HG03196 (cell line): Measurements from ENCODE around the gene AKR1E2.
"Not testable (repeated sequence)": the region's sequence is repeated elsewhere in the genome, so short reads cannot be mapped to it uniquely, and the experiment has no call there.

Source experiments
- ATAC-seq: cut with Tn5 transposase; IDR thresholded peaks from one replicate; pipeline ENCODE4 v1.9.1; 2021; ENCODE audit not compliant: unreplicated experiment

Gene AKR1E2

DNA sequence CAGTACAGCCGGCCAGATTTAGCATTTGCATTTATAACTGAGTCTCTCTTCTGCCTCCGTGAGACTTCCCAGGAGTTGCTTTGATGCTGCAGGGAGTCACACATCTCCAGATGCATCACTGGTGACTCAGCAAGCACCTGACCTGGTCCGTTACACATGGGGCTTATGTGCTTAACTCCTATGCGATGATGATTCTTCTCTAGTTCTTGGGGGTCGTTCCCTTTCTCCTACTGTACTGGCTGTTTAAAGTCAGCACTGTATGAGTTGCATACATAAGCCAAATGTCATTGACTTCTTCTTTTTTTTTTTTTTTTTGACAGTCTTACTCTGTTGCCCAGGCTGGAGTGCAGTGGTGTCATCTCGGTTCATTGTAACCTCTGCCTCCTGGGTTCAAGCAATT, 13.0 kb upstream of the AKR1E2 start:
- no peak for ATAC-seq

DNA sequence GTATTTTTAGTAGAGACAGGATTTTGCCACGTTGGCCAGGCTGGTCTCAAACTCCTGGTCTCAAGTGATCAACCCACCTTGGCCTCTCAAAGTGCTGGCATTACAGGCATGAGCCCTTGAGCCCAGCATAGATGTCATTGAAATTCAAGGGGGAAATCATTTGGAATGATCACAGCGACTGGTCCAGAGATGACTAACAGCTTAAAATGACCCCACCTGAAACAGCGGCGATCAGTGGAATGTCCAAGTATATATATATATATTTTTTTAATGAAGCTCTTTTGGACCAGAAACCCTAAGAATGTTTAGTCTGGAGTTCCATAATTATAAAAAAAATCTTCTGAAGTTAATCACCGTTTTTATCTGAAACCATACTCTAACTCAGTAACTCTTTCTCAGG, 12.5 kb upstream of the AKR1E2 start:
- ATAC-seq = no peak

DNA sequence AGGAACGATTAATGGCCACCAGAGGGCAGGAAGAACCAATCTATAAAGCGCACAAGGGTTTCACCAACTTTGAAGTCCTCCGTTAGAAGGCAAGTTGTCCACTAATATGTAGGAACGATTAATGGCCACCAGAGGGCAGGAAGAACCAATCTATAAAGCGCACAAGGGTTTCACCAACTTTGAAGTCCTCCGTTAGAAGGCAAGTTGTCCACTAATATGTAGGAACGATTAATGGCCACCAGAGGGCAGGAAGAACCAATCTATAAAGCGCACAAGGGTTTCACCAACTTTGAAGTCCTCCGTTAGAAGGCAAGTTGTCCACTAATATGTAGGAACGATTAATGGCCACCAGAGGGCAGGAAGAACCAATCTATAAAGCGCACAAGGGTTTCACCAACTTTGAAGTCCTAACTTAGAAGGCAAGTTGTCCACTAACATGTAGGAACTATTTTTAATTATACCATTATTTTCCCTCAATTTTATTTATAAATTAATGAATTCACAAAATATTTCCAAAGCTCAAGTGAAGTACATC, 10.3 kb upstream of the AKR1E2 start:
- ATAC-seq = not testable (repeated sequence)

DNA sequence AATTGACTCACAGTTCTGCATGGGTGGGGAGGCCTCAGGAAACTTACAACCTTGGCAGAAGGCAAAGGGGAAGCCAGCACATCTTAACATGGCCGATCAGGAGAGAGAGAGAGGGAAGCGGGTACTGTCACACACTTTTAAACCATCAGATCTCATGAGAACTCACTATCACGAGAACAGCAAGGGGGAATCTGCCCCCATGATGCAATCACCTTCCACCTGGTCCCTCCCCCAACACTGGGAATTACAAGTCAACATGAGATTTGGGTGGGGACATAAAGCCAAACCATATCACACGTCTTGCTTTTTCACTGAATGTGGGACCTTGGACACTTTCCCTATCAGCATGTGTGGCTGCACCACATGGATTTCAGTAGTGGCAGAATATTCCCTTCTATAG, 9.0 kb upstream of the AKR1E2 start:
- no peak for ATAC-seq

DNA sequence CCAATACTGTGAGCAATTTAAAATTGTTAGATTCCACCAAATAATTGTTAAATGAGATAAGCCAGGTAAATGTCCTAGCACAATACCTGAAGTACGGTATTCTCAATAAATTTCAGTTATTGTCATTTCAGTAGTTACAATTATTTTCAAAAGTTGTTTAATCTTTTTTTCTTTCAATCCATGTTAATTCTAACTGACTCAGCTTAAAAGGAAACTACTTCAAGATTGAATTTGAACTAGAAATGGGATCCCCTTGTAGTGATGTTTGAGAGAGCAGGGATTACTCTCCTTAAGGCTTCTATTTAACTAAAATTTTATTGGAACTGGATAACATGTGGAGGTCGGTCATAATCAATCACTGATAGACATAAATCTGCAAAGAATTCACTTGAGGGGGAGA, 6.9 kb upstream of the AKR1E2 start:
- ATAC-seq = no peak

DNA sequence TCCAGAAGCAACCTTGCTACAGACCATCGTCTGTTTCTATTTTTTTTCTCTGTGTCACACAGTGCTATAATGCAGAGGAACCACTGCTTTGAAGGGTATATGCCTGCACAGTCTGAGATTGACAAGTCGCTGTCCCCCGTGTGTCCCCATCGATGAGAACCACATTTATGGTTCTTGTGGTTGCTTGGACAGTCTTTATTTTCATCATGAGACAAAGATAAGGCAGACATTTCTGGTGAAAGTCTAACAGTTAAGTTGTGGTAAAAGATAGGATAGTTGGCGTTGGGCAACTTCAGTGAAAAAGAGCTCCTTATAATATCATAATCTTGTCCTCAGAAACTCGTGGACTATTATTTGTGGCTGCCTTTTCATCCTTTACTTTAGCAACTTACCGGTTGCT, 6.3 kb upstream of the AKR1E2 start:
- no peak for ATAC-seq

DNA sequence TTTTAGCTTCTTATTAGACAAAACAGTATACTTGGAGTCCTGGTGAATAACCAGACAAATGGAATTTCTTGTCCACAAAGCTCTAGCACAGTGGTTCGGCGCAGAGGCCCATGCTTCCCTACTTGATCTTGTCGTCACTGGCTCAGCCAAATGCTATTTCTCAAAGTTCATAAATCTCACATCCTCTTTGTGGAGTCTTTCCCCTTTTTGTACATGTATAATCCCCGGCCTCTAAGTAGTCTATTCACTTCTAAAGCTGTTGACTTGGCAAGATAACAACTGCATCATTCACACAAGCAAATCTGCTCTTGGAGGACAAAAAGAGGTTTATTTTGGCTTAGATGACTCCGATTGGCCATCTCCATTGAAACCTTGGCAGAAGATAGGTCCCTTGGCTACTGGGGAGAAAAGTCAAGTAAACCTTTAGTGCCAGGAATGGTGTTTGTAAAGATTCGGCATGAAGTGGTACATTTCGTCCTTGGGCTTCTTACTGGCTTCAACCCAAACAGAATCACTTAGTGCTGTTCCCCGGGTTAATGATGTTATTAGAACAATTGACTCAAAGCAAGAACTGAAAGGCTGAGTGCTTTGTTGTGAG, 5.1 kb upstream of the AKR1E2 start:
- no peak for ATAC-seq

DNA sequence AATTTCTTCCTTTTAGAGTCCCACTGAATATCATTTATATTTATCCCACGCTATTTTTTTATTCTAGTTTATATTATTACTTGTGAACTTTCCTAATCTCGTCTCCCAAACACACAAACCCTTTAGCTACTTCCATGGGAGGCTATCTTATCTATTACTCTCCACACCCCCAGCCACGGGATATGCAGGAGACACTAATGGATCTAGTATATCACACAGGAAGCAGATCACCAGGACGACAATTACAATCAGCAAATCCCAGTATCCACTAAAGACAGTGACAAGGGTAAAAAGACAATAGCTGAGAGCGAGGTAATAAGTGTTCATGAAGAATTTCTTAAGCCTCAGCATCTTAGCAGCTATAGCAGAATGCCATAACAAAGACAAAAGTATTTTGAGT, 3.8 kb upstream of the AKR1E2 start:
- no peak for ATAC-seq

DNA sequence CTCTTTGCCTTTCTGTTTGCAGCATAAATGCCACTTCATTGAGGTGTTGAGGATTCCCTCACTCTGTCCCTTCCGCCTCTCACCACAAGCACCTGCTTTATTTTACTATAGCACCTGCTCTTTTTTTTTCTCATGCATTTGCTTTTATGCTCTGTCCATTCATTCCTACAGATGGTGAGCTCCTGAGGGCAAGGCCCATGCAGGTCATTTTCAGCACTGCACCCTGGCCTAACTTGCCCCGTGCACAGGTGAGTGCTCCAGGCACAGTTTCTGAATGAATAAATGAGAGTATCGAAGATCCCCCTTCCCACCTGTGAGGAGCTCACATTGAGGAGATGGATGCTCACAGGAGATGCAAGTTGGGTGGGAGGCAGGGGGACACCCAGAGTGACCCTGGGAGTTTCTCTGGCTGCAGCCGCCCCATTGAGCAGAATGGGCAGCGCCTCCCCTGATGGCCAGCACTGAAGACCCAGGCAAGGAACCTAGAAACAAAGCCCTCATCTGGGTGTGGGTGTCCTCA, 1.2 kb upstream of the AKR1E2 start:
- no peak for ATAC-seq

DNA sequence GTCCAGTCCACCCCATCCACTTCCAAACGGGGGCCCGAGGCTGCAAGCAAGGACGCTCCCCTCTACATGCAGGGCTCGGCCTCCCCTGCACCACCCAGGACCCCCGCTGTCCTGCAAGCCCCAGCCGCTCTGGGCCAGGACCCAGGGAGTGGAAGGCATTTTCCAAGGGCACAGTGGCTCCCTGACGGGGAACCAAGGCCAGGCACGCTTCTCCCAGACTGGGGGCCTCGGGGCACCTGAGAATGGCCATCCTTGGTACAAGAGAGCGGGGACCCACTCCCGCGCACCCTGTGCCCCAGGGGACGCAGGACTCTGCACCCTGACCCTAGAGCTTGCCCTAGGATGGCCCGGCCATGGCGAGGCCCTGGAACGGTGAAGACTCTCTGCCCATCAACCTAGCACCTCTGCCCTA, 545 bp upstream of the AKR1E2 start:
- ATAC-seq = no peak

DNA sequence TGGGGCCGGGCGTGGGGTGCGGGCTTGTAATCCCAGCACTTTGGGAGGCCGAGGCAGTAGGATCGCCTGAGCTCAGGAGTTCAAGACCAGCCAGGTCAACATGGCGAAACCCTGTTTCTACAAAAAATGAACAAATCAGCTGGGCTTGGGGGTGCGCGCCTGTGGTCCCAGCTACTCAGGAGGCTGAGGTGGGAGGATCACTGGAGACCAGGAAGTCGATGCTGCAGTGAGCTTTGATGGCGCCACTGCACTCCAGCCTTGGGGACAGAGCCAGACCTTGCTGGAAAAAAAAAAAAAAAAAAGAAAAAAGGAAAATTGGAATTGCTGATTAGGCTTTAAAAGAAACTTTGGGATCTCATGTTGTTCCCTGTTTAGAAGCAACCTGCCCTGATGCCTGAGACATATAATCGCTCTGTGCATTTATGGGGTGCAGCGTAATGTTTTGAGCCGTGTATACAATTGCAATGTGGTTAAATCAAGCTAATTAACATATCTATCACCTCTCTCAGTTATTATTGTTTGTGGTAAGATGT, 851 bp downstream of the AKR1E2 start:
- ATAC-seq = no peak

DNA sequence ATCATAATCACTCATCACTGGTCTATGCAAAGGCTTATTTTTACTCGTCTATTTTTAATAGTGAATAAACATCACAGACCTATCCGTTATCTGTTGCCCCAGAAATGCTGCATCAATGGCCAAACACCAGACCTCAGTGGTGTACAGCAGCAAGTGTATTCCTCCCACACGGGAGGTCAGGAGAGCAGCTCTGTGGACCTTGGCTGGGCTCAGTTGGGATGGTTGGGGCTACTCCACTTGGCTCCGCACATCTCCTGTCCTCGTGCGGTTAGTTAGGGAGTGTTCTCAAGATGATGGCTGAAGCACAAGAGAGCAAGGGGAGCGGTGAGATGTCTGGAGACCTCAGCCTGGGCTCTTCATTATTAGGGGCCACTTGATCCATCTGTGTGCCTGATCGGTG, 2.0 kb downstream of the AKR1E2 start:
- ATAC-seq = no peak

DNA sequence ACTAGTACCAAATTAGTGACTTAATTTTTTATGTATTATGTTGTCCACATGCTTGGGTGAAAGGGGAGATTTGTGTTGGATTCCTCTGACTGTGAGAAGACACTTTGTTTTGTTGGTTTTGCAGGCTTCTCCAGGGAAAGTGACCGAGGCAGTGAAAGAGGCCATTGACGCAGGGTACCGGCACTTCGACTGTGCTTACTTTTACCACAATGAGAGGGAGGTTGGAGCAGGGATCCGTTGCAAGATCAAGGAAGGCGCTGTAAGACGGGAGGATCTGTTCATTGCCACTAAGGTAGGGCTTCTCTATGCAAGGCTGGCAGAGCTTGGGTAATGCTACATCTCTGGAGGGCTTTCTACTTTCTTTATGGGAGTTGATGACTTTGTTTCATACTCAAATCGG, 4.5 kb downstream of the AKR1E2 start:
- no peak for ATAC-seq

DNA sequence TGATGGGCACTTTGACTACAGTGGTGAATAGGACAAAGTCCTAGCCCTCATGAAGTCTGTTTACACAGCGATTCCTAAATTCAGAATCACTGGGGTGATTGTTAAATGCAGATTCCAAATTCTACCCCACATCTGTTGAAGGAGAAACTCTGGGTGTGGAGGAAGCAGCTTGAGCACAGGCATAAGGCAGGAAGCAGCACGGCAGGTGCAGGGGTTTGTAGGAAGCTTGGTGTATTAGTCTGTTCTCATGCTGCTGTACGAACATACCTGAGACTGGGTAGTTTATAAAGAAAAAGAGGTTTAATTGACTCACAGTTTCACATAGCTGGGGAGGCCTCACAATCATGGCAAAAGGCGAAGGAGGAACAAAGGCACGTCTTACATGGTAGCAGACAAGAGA, 5.1 kb downstream of the AKR1E2 start:
- ATAC-seq = no peak

DNA sequence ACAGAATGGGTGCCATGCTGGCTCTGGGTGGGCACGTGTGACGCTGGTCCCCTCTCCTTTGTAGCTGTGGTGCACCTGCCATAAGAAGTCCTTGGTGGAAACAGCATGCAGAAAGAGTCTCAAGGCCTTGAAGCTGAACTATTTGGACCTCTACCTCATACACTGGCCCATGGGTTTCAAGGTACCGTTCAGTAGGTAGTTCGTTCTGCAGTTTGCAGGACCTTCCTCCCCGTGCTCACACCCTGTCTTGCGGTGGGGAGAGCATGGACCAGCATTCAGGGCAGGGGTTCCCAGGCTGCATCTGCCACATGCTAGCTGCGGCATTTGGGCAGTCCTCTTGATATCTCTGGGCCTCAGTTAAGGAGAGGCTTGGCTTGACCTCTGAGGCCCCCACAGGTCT, 7.3 kb downstream of the AKR1E2 start:
- ATAC-seq = no peak

DNA sequence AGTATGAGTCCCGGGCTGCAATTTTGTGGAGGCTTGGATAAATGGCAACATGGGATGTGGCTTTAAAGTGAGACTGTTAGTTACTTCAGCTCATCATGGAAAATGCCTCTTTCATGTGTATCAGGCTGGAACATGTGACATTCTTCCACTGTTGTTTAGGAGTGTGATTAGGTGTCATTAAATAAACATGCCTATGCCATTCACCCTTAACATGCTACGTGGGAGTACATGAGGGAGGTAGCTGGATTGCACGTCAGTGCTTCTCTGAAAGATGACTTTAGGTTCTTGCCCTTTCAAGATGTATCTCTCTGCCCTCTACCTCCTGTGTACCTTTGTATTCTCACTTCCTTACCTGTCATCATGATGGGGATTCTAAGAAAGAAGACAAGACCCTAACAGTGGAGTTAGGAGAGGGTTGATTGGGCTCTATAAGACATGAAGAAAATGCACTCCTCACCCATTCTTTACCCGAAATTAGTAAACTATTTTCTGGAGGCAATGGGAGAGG, 8.9 kb downstream of the AKR1E2 start:
- no peak for ATAC-seq

DNA sequence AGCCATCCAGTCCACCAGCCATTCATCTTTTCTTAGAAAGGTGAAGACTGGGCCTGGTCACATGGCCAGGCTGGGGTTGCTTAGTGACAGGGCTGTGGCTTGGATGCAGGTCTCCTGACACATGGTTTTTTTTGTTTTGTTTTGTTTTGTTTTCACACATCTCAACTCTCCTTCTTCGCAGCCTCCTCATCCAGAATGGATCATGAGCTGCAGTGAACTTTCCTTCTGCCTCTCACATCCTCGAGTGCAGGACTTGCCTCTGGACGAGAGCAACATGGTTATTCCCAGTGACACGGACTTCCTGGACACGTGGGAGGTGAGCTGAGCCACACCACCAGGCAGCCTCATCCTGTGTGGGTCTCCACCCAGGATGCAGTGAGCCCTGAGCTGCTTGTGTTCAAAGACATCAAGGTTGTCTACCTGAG, 9.5 kb downstream of the AKR1E2 start:
- ATAC-seq = no peak

DNA sequence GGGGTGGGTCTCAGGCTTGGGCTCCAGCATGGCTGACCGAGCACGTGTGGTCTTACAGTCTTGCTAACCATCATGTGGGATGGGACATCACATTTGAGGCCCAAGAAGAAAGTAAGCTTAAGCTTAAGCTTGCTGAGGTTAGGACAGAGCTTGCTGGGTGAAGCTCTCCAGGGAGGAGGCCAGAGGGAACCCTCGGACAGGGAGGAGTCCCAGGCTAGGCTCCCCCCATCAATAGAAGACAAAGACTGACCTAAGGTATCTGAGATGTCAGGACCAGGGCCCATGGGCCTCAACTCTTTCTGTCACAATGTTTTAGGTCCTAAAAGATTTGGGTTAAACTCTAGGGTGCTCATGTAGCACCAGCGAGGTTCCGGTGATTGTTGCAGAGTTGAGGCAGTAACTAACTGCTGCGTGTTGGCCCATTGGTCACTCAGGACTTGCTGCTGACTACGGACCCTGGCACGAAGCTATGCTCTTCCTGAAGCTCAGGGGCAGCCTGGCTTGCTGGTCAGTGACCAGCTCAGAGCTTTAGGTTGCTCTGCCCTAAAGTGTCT, 10.5 kb downstream of the AKR1E2 start:
- ATAC-seq = no peak

DNA sequence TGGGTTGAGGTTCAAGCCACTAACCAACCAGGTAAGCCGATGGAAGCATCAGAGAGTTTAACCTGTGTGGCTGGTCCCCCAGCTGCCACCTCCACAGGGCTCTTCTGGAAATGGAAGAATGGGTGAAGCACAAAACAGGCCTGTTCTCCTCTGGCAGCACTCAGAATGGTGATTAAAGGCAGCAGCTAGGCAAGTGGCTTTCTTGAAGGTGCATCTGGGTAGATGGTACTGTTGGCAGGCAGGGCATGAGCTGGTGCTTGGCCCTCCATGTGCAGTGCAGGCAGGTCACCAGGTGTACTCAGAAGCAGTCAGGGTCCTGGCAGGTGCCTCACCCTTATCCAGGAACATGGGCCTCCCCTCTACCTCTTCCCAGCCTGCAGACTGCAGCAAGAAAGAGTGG, 11.5 kb downstream of the AKR1E2 start:
- ATAC-seq = no peak

DNA sequence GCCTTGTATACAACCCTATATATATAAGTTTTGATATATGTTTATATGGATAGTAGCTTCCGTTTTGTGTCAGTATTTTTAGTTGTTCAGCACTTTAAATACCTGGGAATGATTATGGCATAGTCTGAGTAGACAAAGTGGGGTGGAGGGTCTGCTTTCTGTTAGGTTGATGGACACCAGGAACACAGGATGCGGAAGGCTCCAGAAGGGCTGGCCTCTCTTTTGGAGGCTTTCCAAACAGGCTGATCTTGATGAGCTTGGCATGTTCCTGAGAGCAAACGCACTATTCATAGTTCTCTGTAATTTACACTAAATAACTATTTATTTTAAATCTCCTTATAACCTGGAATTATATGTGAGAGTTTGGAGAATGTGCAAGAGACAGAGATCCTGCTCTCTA, 12.7 kb downstream of the AKR1E2 start:
- ATAC-seq = no peak

DNA sequence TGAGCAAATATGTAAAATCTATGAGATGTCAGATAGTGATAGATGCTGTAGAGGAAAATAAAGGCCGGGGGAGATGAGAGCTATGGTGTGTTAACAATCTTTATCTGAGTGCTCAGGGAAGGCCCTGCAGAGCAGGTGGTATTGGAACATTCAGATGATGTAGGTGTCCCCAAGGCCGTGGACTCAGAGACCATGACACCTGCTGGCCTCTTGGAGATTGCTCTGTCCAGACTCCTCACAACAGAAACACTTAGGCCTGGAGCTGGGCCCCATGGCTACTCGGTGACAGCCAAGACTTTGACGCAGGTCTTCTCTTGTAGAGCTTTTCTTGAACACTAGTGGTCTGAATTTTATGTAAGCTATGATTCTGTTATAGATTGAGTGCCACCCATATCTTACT, 13.3 kb downstream of the AKR1E2 start:
- no peak for ATAC-seq

DNA sequence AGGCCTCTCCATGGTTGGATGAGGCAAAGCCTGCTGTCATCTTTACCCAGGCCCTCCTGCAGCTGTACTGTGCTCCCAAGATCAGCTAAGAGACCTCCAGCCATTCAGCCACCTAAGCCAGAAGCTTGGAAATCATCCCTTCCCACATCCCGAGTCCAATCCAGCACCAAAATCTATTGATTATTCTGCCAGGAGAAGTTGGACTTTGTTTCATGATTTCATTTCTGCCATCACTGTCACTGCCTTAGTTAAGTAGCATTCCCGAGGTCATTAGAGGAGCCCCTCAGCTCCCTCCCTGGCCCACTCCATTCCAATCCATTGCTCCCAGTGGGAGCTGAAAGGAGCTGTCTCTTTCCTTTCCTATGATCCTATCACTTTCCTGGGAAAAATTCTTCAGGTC, 14.1 kb downstream of the AKR1E2 start:
- no peak for ATAC-seq
